Measurements from ENCODE around the gene YPEL1.

YPEL1 gene

DNA sequence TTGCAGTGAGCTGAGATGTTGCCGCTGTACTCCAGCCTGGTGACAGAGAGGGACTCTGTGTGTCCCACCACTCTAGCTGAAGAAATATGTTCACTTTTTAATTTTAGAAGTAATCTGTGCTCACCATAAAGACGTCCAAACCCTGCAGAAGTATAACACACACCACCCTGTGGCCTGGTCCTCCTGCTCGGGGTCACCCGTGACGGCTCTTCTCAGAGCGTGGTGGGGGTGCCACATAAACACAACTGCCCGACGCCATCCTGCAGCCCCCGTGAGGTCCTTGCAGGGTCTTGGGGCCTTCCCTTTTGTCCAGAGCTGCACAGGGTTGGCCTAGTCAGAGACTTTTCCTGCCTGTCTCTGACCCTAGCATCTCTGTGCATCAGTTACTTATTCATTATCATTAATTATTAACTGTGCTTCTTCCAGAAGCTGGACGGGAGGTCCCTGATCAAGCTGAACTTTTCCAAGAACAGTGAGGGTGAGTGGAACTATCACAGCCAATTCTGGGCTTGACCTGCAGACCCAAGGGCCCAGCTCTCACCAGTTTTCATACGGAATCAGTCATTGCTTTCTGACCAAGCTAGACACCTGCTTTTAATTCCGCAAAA lies 60.9 kb downstream of the YPEL1 start:
- DNase-seq (ENCODE audit: low read depth): no peak
- no peak overlapping the region for H3K4me3 ChIP-seq (ENCODE audit: low read depth, low read length)
- no peak for TF ChIP-seq CTCF (IDR thresholded peaks at IDR 0.05; ENCODE audit: low read depth, low read length, missing control alignments)

DNA sequence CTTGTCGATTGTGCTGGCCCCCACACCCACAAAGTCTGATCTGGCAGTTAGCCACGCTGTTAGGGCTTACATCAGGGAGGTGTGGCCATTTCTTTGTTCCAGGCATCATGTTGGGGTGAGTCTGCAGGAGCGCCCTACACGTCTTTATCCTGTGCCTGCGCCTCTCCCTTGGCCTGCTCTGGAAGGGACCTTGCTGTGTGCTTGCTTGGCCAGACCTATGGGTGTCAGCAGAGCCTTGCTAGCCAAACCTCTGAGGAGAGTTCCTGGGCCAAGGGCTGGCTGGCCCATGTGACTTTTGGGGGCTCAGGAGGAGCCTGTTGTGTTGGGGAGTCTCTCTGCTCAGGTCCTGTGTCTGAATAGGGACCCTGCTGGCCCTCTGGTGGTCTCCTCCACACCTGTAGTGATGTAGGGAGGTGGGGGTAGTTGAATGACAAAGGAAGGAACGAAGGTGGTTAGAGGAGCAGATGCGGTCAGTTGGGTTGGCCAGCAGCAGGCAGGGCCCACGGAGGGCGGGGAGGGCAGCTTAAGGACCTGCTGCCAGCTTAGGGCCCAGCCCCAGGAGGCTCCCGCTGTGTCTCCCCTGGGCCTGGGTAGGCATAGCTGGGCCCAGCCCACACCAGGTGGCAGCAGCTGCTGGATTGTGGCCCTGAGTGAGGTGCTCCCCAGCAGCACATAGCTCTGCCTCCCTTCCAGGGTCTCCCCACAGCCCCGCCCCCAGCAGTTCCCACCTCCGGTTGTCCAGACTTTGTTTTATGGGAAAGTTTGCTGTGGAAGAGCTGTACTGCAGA lies 61.9 kb downstream of the YPEL1 start:
- DNase-seq (ENCODE audit: low read depth): no peak
- TF ChIP-seq CTCF (IDR thresholded peaks at IDR 0.05; ENCODE audit: low read depth, low read length, missing control alignments): no peak
- no peak overlapping the region for H3K4me3 ChIP-seq (ENCODE audit: low read depth, low read length)

DNA sequence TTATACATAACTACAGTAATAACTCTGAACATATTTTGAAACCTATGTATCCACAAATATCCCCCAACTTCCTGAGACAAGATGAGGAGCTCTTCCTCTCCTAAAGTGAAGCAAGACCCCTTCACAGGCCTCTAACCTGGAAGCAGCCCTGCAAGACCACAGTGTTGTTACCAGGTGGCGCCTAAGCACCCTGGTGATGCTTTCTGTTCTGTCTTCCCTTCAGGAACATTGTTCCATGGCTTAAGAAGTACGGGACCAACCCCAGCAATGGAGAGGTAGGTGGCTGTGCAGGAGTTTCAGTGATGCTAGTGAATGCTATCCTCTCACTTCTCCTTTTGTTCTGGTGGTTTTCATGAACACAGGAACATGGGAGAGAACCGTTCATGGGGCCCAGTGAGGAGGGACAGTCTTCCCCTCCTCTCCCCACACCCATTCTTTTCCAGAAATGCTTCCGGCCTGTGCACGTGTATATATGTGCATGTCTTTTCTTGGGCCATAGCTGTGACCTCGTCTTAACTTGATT lies 63.4 kb downstream of the YPEL1 start:
- no peak for DNase-seq (ENCODE audit: low read depth)
- TF ChIP-seq CTCF (IDR thresholded peaks at IDR 0.05; ENCODE audit: low read depth, low read length, missing control alignments): no peak
- no peak overlapping the region for H3K4me3 ChIP-seq (ENCODE audit: low read depth, low read length)

- no peak overlapping the region for H3K4me3 ChIP-seq (ENCODE audit: low read depth, low read length)
- no peak for TF ChIP-seq CTCF (IDR thresholded peaks at IDR 0.05; ENCODE audit: low read depth, low read length, missing control alignments)
- DNase-seq (ENCODE audit: low read depth): no peak
Measured at GRCh38 chr22:21669026-21669425, 66.6 kb downstream of the YPEL1 start.

DNA sequence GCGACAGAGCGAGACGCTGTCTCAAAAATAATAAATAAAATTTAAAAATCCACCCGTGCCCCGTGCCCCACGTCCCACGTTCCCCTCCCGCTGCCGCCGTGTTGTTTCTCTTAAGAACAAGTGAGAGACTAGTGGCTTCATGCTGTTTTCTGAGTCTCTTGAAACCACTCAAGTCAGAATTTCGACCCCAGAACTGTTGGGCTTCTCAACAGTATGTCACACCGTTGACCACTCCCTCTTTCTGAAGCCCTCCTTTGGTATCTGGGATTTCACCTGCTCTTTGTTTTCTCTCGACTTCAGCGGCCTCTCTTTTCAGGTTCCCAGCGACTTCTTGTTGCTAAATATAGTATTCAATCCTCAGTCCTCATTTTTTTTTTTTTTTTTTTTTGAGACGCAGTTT lies 68.8 kb downstream of the YPEL1 start:
- no peak for DNase-seq (ENCODE audit: low read depth)
- no peak for TF ChIP-seq CTCF (IDR thresholded peaks at IDR 0.05; ENCODE audit: low read depth, low read length, missing control alignments)
- peak overlapping the region; percentile 85 for H3K4me3 ChIP-seq (ENCODE audit: low read depth, low read length)

- H3K4me3 ChIP-seq (ENCODE audit: low read depth, low read length): peak overlapping the region; percentile 85
- TF ChIP-seq CTCF (IDR thresholded peaks at IDR 0.05; ENCODE audit: low read depth, low read length, missing control alignments): no peak
- no peak for DNase-seq (ENCODE audit: low read depth)
Measured at GRCh38 chr22:21665047-21665851, 70.3 kb downstream of the YPEL1 start.
